ENCODE data around the gene CENPH. TPM values are rescaled to one million over a fixed set of nuclear protein-coding genes. Genes with fewer than 3 reads are reported as not detected.

Gene CENPH
- total and polyA plus RNA-seq, 2 of the 8 experiments (the other 6 are each of a cell fraction or from before 2014, with no cell fraction given) = 69.0 to 82.8 TPM

GRCh38 chr5:69209602-69210001, 20.2 kb downstream of the CENPH start:
- H3K4me3 ChIP-seq (ENCODE audit: extremely low read depth in 1 of 4, insufficient read depth in 2 of 4, low read depth in 3 of 4, low read length in 4 of 4) = no peak overlapping the region
- H3K56ac ChIP-seq (replicated peaks; ENCODE audit: insufficient read length, low read depth, low read length) = no peak overlapping the region
- H3K14ac ChIP-seq (ENCODE audit: insufficient read length) = no peak overlapping the region
- ChIA-PET POLR2A (ENCODE audit: partially characterized antibody) (interaction anchor here (1.6 to 7.0 kb wide), 4 partner anchors 10 to 43 kb away, joined by 4 to 73 read pairs (median 16); partner anchors contain the start of genes CCNB1 and CENPH), CTCF (ENCODE audit: partially characterized antibody) (interaction anchor here (1.3 to 1.4 kb wide), 2 partner anchors 10 to 16 kb away, joined by 3 to 5 read pairs; no protein-coding TSS in a partner anchor)
- no peak overlapping the region for H2AK5ac ChIP-seq (ENCODE audit: low read depth, low read length)
- H3K79me2 ChIP-seq (ENCODE audit: control insufficient read depth in 1 of 2, insufficient read depth in 2 of 2, low read length in 2 of 2) = no peaks in the 10 kb centered on the region
- no peaks in the 10 kb centered on the region for H3K23me2 ChIP-seq (ENCODE audit: low read depth, low read length)
- H3K27ac ChIP-seq (ENCODE audit: low read depth, low read length) = no peak overlapping the region
- H4K8ac ChIP-seq (ENCODE audit: extremely low read depth, insufficient read depth, low read length) = no peak overlapping the region
- no peak overlapping the region for H4K91ac ChIP-seq (replicated peaks; ENCODE audit: insufficient read length, low read length)
- H2BK15ac ChIP-seq (ENCODE audit: low read length) = no peak overlapping the region
- no peaks in the 10 kb centered on the region for H3K4me1 ChIP-seq (replicated peaks in 1 of 4; ENCODE audit: control insufficient read depth in 3 of 4, insufficient read depth in 4 of 4, low read length in 3 of 4)
- no peak overlapping the region for H2BK5ac ChIP-seq (ENCODE audit: low read depth, low read length)
- H4K5ac ChIP-seq (ENCODE audit: insufficient read length, low read depth, low read length) = no peak overlapping the region
- no peak overlapping the region for H2BK120ac ChIP-seq (replicated peaks; ENCODE audit: low read depth, low read length)
- no peaks in the 10 kb centered on the region for H3K27me3 ChIP-seq (replicated peaks in 1 of 4; ENCODE audit: control insufficient read depth in 3 of 4, extremely low read depth in 1 of 4, insufficient read depth in 3 of 4, low read length in 3 of 4)
- H3K4ac ChIP-seq (replicated peaks; ENCODE audit: insufficient read length, low read depth, low read length) = no peak overlapping the region
- H3K9me3 ChIP-seq (ENCODE audit: insufficient read depth in 2 of 2, low read depth in 1 of 2, low read length in 1 of 2) = no peaks in the 10 kb centered on the region
- no peak overlapping the region for H3K23ac ChIP-seq (ENCODE audit: insufficient read length)
- H2AFZ ChIP-seq (ENCODE audit: low read length) = no peak overlapping the region
- FAIRE-seq (no peak), DNase-seq (ENCODE audit: low read depth in 1 of 2, low spot score in 2 of 2) (no peak)
- no peak overlapping the region for H3K9ac ChIP-seq (replicated peaks in 1 of 4; ENCODE audit: extremely low read depth in 1 of 4, low read depth in 3 of 4, low read length in 3 of 4)
- no peak overlapping the region for H3K18ac ChIP-seq (ENCODE audit: extremely low read depth, low read length)
- H3K4me2 ChIP-seq (ENCODE audit: insufficient read depth in 1 of 2, low read depth in 2 of 2, low read length in 2 of 2) = no peak overlapping the region
- no peak overlapping the region for H2BK20ac ChIP-seq (ENCODE audit: low read length)
- H4K20me1 ChIP-seq (replicated peaks in 1 of 2; ENCODE audit: control insufficient read depth in 1 of 2, insufficient read depth in 2 of 2, low read length in 2 of 2) = no peaks in the 10 kb centered on the region
- no peak overlapping the region for H2BK12ac ChIP-seq (ENCODE audit: low read depth, low read length)
- 95% methylated on average over 2 of the region's 2 CpGs; no CpG with 5 or more reads in 1 of the 2 experiments for WGBS, 2 experiments (ENCODE audit: extremely low coverage in 1 of 2, insufficient coverage in 1 of 2, insufficient read length in 1 of 2, insufficient replicate concordance in 2 of 2, low coverage in 1 of 2, low lambda C conversion rate in 2 of 2, missing lambda C conversion rate in 1 of 2)
- H3K36me3 ChIP-seq (ENCODE audit: control insufficient read depth in 2 of 4, insufficient read depth in 4 of 4, low read length in 3 of 4) = peaks cover 0 to 56% (median 12%) of the 10 kb centered on the region in 4 experiments; a peak in 4 of 8 replicates
- no peaks in the 10 kb centered on the region for H3K79me1 ChIP-seq (ENCODE audit: low read depth, low read length)
- no peak for TF ChIP-seq CTBP2 (IDR thresholded peaks at IDR 0.05; ENCODE audit: borderline replicate concordance, insufficient read depth, insufficient read length, low read length)
- no peak for TF ChIP-seq KDM5A (IDR thresholded peaks at IDR 0.05; ENCODE audit: low read length)
- TF ChIP-seq, protein P1, sequence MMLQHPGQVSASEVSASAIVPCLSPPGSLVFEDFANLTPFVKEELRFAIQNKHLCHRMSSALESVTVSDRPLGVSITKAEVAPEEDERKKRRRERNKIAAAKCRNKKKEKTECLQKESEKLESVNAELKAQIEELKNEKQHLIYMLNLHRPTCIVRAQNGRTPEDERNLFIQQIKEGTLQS (IDR thresholded peaks at IDR 0.05; ENCODE audit: insufficient read depth, low read depth, low read length) = no peak
- TF ChIP-seq SP1 (IDR thresholded peaks at IDR 0.05; ENCODE audit: low read depth, low read length) = no peak
- TF ChIP-seq RXRA (IDR thresholded peaks at IDR 0.05; ENCODE audit: insufficient read depth, low read depth, low read length) = no peak
- no peak for TF ChIP-seq NRF1 (IDR thresholded peaks at IDR 0.05; ENCODE audit: low read depth, low read length)
- no peak for TF ChIP-seq PHF8 (conservative IDR thresholded peaks at IDR 0.05; ENCODE audit: low read depth, low read length)
- TF ChIP-seq, protein P2, sequence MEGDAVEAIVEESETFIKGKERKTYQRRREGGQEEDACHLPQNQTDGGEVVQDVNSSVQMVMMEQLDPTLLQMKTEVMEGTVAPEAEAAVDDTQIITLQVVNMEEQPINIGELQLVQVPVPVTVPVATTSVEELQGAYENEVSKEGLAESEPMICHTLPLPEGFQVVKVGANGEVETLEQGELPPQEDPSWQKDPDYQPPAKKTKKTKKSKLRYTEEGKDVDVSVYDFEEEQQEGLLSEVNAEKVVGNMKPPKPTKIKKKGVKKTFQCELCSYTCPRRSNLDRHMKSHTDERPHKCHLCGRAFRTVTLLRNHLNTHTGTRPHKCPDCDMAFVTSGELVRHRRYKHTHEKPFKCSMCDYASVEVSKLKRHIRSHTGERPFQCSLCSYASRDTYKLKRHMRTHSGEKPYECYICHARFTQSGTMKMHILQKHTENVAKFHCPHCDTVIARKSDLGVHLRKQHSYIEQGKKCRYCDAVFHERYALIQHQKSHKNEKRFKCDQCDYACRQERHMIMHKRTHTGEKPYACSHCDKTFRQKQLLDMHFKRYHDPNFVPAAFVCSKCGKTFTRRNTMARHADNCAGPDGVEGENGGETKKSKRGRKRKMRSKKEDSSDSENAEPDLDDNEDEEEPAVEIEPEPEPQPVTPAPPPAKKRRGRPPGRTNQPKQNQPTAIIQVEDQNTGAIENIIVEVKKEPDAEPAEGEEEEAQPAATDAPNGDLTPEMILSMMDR (IDR thresholded peaks at IDR 0.05; ENCODE audit: control extremely low read depth in 1 of 3, insufficient read depth in 1 of 3, low read depth in 1 of 3, low read length in 3 of 3) = no peak
- no peak for TF ChIP-seq EGR1 (IDR thresholded peaks at IDR 0.05; ENCODE audit: borderline replicate concordance, low read depth, low read length)
- TF ChIP-seq KDM4A (IDR thresholded peaks at IDR 0.05; ENCODE audit: low read depth, low read length, severe bottlenecking) = no peak
- TF ChIP-seq ZNF274 (IDR thresholded peaks at IDR 0.05; ENCODE audit: borderline replicate concordance, extremely low read depth, low read length) = no peak

Measured in H1 (cell line).